RWPE1 (cell line): ENCODE data around the gene COBLL1.

ENCODE experiments used
- CTCF ChIA-PET: fragments of 350-600 bp; sonication (Branson Sonifier 250); formaldehyde crosslinking; extraction: SDS; loops from one replicate; lab custom pipeline; 2021; lab: Yijun Ruan, JAX
- POLR2A ChIA-PET: fragments of 400-600 bp; formaldehyde crosslinking; extraction: SDS; loops from one replicate; lab custom pipeline; 2020; ENCODE audit warnings: antibody characterized with exemption; ENCODE audit not compliant: low non-redundant PET; lab: Yijun Ruan, JAX
- DNase-seq: peaks from one replicate; pipeline ENCODE4 v3.0.0; 2012; ENCODE audit warnings: low spot score
- H3K27ac ChIP-seq: fragments of 450-650 bp; 2 replicates; pipeline ENCODE4 v1.5.1; 2017
- CTCF ChIP-seq: fragments of 450-650 bp; conservative IDR thresholded peaks from 2 replicates; pipeline ENCODE4 v1.5.1; 2017; ENCODE audit warnings: low read depth, mild to moderate bottlenecking

COBLL1 gene

GRCh38 chr2:164841719-164842623 is at the start of gene COBLL1:
Gene COBLL1 (minus strand): TSS chr2:164841823. CDS start chr2:164841196, 627 bp downstream.
- peak within 1 kb of the TSS; percentile 96 for H3K27ac ChIP-seq
- DNase-seq: peak; percentile 73
- peak; percentile 85 for TF ChIP-seq CTCF
- ChIA-PET CTCF (interaction anchor here (0.6 to 2.3 kb wide), 14 partner anchors 10 to 104 kb away, joined by 3 to 9 read pairs (median 5); no protein-coding TSS in a partner anchor), POLR2A (interaction anchor here (0.6 to 1.4 kb wide), 3 partner anchors 9 to 61 kb away, joined by 3 to 6 read pairs (median 5); no protein-coding TSS in a partner anchor)

DNA sequence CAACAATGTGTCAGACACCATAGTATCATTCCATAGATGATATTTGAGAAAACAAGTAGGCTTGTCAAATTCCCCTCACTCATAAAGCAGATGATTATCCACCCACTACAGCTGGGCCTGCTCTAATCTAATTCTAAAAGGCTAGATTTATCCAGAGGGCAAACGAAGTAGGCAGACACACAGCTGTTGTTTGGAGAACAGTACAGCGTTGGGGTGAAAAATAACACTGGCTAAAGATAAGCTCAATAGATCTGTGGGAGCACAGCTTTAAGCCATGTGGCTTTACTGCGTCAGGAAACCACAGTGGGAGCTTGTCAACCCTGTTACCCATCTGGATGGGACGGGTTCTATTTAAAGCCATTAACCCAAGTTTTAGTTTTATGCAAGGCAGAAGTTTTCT is 48.9 kb upstream of the COBLL1 start:
- no peak for DNase-seq
- ChIA-PET POLR2A (no interaction called here), CTCF (no interaction called here)
- TF ChIP-seq CTCF: no peak
- no peak overlapping the region for H3K27ac ChIP-seq

- POLR2A ChIA-PET: no interaction called here
- CTCF ChIA-PET: no interaction called here
- DNase-seq: no peak
- no peak overlapping the region for H3K27ac ChIP-seq
- no peak for TF ChIP-seq CTCF
Measured at GRCh38 chr2:164888592-164888991, 47.0 kb upstream of the COBLL1 start.

DNA sequence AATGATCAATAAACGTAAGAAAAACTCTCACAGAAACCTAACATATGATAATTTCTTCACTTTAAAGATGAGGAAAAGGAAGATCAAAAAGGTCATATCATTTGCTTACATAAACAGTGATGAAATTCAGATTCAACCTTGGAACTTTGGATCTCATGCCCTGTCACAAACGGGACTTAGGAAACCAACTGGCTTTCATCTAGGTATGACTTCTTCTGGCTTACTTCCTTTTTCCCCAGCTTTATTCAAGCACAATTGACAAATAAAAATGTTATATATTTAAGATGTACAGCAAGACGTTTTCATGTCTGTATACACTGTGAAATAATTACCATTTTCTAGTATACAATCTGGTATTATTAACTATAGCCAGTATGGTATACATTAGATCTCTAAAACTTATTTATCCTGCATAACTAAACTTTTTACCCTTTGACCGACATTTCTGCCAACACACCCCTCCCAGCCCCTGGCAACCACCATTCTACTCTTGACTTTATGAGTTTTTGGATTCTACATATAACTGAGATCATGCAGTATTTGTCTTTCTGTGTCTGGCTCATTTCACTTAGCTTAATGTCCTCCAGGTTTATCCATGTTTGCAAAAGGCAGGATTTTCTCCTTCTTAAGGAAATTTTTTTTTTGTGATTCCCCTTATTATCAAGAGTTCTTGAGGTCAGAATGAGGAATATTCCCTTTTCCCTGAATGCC is 46.0 kb upstream of the COBLL1 start:
- ChIA-PET POLR2A (no interaction called here), CTCF (no interaction called here)
- no peak for DNase-seq
- no peak overlapping the region for H3K27ac ChIP-seq
- TF ChIP-seq CTCF: no peak

- POLR2A ChIA-PET: no interaction called here
- CTCF ChIA-PET: no interaction called here
- H3K27ac ChIP-seq: no peak overlapping the region
- DNase-seq: no peak
- no peak for TF ChIP-seq CTCF
Measured at GRCh38 chr2:164882276-164882675, 40.7 kb upstream of the COBLL1 start.

DNA sequence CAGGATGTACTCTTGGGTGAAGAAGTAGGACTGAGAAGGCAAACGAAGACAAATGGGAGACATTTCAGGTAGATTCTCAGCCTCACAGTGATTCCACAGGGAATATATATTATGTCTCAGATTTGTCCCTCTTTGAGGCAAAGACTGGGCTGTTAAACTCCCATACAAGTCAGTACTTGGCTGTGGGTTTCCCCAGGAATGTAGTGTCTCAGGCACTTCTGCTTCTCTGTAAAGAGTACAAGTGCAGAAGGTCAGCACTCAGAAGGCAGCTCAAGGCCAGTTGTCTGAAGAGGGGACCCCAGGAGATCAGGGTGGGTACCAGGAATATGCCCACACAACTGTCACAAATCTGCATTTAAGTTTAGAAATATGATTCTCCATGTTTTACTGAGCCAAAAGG is 39.9 kb upstream of the COBLL1 start:
- H3K27ac ChIP-seq: no peak overlapping the region
- TF ChIP-seq CTCF: no peak
- DNase-seq: no peak
- POLR2A ChIA-PET: no interaction called here
- CTCF ChIA-PET: no interaction called here
